Measurements from ENCODE around the gene GREM1.

The GREM1 gene

DNA sequence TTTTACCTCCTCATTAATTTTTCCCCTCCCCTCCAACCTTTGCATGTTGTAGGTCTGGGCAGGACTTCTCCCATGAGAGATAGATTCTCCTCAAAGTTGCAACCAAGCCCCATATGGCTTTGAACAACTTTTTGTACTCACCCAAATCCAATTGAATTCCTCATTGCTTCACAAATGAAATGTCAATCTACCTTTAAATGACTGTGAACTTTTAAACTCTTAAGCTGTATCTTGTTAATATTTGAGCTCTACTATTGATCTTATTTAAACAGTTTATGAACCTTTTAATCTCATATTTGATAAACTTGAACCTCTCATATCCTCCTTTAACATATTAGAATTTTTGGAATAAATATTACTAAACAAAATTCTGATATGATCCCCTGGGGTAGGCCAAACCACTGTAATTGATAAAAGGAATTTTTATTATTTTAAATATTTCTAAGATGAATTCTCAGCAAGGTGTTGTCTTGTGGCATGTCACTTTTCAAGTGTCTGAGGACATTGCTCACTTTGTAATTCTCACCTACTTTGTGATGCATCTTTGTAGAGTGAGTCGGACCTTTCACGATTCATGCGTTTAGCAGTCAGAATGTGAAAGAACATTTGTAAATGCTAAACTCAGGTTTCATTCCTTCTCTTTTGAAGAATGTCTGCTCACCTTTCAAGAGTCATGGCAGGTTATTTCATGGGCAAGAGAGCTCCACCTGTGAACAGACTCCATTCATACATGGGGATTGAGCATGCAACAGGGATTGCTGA, 23.4 kb upstream of the GREM1 start:
- H3K9me3 ChIP-seq (ENCODE audit: insufficient read depth, low read length, severe bottlenecking): no peaks in the 10 kb centered on the region
- no peak for DNase-seq
- H3K27ac ChIP-seq (ENCODE audit: low read length): no peak overlapping the region
- no peak overlapping the region for H2AFZ ChIP-seq (ENCODE audit: low read depth, low read length)
- H3K27me3 ChIP-seq (ENCODE audit: insufficient read depth, low read length, poor library complexity): no peaks in the 10 kb centered on the region
- TF ChIP-seq EZH2 (IDR thresholded peaks at IDR 0.05; ENCODE audit: borderline replicate concordance, low read depth, low read length, severe bottlenecking): no peak
- TF ChIP-seq, protein P1, sequence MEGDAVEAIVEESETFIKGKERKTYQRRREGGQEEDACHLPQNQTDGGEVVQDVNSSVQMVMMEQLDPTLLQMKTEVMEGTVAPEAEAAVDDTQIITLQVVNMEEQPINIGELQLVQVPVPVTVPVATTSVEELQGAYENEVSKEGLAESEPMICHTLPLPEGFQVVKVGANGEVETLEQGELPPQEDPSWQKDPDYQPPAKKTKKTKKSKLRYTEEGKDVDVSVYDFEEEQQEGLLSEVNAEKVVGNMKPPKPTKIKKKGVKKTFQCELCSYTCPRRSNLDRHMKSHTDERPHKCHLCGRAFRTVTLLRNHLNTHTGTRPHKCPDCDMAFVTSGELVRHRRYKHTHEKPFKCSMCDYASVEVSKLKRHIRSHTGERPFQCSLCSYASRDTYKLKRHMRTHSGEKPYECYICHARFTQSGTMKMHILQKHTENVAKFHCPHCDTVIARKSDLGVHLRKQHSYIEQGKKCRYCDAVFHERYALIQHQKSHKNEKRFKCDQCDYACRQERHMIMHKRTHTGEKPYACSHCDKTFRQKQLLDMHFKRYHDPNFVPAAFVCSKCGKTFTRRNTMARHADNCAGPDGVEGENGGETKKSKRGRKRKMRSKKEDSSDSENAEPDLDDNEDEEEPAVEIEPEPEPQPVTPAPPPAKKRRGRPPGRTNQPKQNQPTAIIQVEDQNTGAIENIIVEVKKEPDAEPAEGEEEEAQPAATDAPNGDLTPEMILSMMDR (IDR thresholded peaks at IDR 0.05; ENCODE audit: borderline replicate concordance, extremely low read depth, low read length, poor library complexity, severe bottlenecking): no peak
- ATAC-seq (ENCODE audit: insufficient read depth, low read depth): no peak
- no peak overlapping the region for H3K4me3 ChIP-seq (ENCODE audit: low read depth in 1 of 2, low read length in 2 of 2)
- no peaks in the 10 kb centered on the region for H3K36me3 ChIP-seq (ENCODE audit: insufficient read depth, low read length)
- no peak overlapping the region for H3K9ac ChIP-seq (ENCODE audit: low read depth, low read length)
- no peaks in the 10 kb centered on the region for H3K4me1 ChIP-seq (ENCODE audit: insufficient read depth, low read length)
- H3K79me2 ChIP-seq (ENCODE audit: insufficient read depth, low read length): no peaks in the 10 kb centered on the region
- no peak overlapping the region for H3K4me2 ChIP-seq (ENCODE audit: insufficient read depth, low read length)
- no peaks in the 10 kb centered on the region for H4K20me1 ChIP-seq (ENCODE audit: insufficient read depth, low read length)

DNA sequence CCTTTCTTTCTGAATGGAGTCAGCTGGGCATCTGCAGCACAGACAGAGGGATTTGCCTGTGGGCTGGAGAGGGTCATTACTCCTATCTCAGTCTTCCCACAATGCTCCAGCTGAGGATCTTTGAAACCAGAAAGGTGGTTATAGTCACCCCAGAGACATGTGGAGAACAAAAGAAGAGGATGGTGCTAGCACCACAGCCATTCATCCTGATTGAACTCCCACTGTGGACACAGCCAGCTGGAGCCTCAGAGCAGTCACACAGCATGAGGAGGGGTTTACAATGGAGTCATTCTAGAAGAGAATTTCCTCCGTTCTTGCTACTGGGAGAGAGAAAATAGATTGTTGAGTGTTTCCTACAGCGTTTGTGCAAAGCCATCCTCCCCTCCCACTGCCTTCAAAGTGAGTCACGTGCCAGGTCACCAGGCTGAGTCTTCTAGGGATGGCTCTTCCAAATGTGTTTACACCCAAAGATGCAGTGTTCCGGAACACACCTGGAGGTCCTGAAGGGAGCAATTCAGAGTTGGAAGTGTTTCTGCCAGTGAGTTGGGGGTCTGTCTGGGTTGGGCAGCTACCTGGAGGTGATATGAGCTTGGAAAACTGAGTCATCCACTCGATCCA, 18.9 kb upstream of the GREM1 start:
- no peak overlapping the region for H3K9ac ChIP-seq (ENCODE audit: low read depth, low read length)
- no peaks in the 10 kb centered on the region for H3K4me1 ChIP-seq (ENCODE audit: insufficient read depth, low read length)
- H2AFZ ChIP-seq (ENCODE audit: low read depth, low read length): no peak overlapping the region
- no peak overlapping the region for H3K27ac ChIP-seq (ENCODE audit: low read length)
- no peaks in the 10 kb centered on the region for H3K79me2 ChIP-seq (ENCODE audit: insufficient read depth, low read length)
- DNase-seq (no peak), ATAC-seq (ENCODE audit: insufficient read depth, low read depth) (no peak)
- H3K36me3 ChIP-seq (ENCODE audit: insufficient read depth, low read length): no peaks in the 10 kb centered on the region
- no peaks in the 10 kb centered on the region for H3K9me3 ChIP-seq (ENCODE audit: insufficient read depth, low read length, severe bottlenecking)
- H4K20me1 ChIP-seq (ENCODE audit: insufficient read depth, low read length): no peaks in the 10 kb centered on the region
- no peaks in the 10 kb centered on the region for H3K27me3 ChIP-seq (ENCODE audit: insufficient read depth, low read length, poor library complexity)
- H3K4me2 ChIP-seq (ENCODE audit: insufficient read depth, low read length): no peak overlapping the region
- TF ChIP-seq, protein P1 (IDR thresholded peaks at IDR 0.05; ENCODE audit: borderline replicate concordance, extremely low read depth, low read length, poor library complexity, severe bottlenecking): no peak
- TF ChIP-seq EZH2 (IDR thresholded peaks at IDR 0.05; ENCODE audit: borderline replicate concordance, low read depth, low read length, severe bottlenecking): no peak
- H3K4me3 ChIP-seq (ENCODE audit: low read depth in 1 of 2, low read length in 2 of 2): no peak overlapping the region

DNA sequence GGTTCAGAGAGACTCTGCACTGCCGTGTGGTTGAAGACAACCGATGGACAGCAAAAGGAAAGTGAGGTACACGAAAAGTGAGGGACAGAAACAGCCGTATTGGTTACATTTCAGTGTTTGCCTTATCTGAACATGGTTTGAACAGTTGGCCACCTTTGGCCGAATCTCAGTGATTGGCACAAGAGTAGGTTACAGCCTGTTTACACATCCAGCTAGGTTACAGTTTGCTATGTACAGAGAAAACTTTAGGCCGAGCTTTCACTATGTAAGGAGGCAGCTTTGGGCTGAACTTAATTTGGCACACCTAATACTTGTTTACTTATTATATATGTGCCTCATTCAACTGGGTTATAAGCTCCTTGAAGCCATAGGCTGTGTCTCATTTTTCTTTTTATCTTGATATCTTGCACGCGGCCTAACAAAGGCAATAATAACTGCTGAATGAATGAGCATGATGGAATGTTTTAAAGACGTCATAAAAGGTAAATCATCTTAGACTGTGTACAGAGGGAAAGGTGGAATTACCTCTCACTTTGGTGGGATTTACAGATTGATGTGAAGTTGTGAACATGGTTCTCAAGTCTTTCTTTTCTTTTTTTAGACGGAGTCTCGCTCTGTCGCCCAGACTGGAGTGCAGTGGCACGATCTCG, 17.2 kb upstream of the GREM1 start:
- Histone ChIP-seq H3K9me3 (ENCODE audit: insufficient read depth, low read length, severe bottlenecking) (no peaks in the 10 kb centered on the region), H3K4me2 (ENCODE audit: insufficient read depth, low read length) (no peak overlapping the region), H3K36me3 (ENCODE audit: insufficient read depth, low read length) (no peaks in the 10 kb centered on the region), H2AFZ (ENCODE audit: low read depth, low read length) (no peak overlapping the region), H3K4me3 (ENCODE audit: low read depth in 1 of 2, low read length in 2 of 2) (no peak overlapping the region), H3K27me3 (ENCODE audit: insufficient read depth, low read length, poor library complexity) (no peaks in the 10 kb centered on the region), H4K20me1 (ENCODE audit: insufficient read depth, low read length) (no peaks in the 10 kb centered on the region), H3K9ac (ENCODE audit: low read depth, low read length) (no peak overlapping the region), H3K4me1 (ENCODE audit: insufficient read depth, low read length) (no peaks in the 10 kb centered on the region), H3K79me2 (ENCODE audit: insufficient read depth, low read length) (no peaks in the 10 kb centered on the region), H3K27ac (ENCODE audit: low read length) (no peak overlapping the region)
- DNase-seq: no peak
- no peak for TF ChIP-seq EZH2 (IDR thresholded peaks at IDR 0.05; ENCODE audit: borderline replicate concordance, low read depth, low read length, severe bottlenecking)
- TF ChIP-seq, protein P1 (IDR thresholded peaks at IDR 0.05; ENCODE audit: borderline replicate concordance, extremely low read depth, low read length, poor library complexity, severe bottlenecking): no peak
- no peak for ATAC-seq (ENCODE audit: insufficient read depth, low read depth)
